Ovary (tissue), 1 donor: Measurements from ENCODE around the gene GUCA1A.

ENCODE experiments used
- EP300 ChIP-seq: sonication (generic); formaldehyde crosslinking; IDR thresholded peaks from one replicate; pipeline ENCODE4 v1.6.1; 2017; ENCODE audit warnings: antibody characterized with exemption
- POLR2A ChIP-seq: fragments of 450-650 bp; IDR thresholded peaks from one replicate; pipeline ENCODE4 v1.6.1; 2017; ENCODE audit warnings: antibody characterized with exemption, mild to moderate bottlenecking, moderate library complexity

DNA sequence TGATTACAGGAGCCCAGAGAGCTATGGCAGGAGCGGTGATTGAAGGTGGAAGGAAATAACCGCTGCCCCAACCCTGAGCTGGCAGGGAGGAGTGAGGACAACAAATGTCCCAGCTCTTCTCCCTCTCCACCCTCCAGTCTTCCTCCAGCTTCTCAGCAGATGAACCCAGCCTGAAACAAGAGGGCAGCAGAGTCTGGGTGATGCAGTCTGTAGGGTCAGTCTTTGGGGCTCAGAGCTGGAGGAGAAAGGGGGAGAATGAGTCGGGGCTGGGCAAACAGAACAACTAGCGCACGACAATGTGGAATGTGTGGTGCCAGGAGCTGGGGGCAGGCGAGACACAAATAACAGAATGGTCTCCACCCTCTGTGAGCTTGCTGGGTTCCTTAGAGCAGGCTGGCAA, 4.5 kb upstream of the GUCA1A start:
- TF ChIP-seq EP300: no peak
- no peak for TF ChIP-seq POLR2A
